ENCODE data around the gene SLCO2A1.
"Not testable (repeated sequence)": the region's sequence is repeated elsewhere in the genome, so short reads cannot be mapped to it uniquely, and the experiment has no call there.

SLCO2A1 gene

GRCh38 chr3:134029734-134030378 is at the start of gene SLCO2A1:
Gene SLCO2A1, minus strand, starts transcription at chr3:134029925. Its CDS starts 123 bp downstream, at chr3:134029802.
- no peak for DNase-seq (ENCODE audit: low read depth in 1 of 2, low spot score in 1 of 2)

- no peak for DNase-seq (ENCODE audit: low read depth in 1 of 2, low spot score in 1 of 2)
Measured at GRCh38 chr3:134079111-134079547, 49.4 kb upstream of the SLCO2A1 start.

GRCh38 chr3:134078169-134078831 is 48.6 kb upstream of the SLCO2A1 start:
- DNase-seq (ENCODE audit: low read depth in 1 of 2, low spot score in 1 of 2): no peak

- DNase-seq (ENCODE audit: low read depth in 1 of 2, low spot score in 1 of 2): no peak
Measured at GRCh38 chr3:134077649-134078161, 48.0 kb upstream of the SLCO2A1 start.

GRCh38 chr3:134076851-134077250 is 47.1 kb upstream of the SLCO2A1 start:
- DNase-seq (ENCODE audit: low read depth in 1 of 2, low spot score in 1 of 2): no peak

- no peak for DNase-seq (ENCODE audit: low read depth in 1 of 2, low spot score in 1 of 2)
Measured at GRCh38 chr3:134075846-134076245, 46.1 kb upstream of the SLCO2A1 start.

- DNase-seq (ENCODE audit: low read depth in 1 of 2, low spot score in 1 of 2): no peak
Measured at GRCh38 chr3:134075568-134075825, 45.8 kb upstream of the SLCO2A1 start.

- no peak for DNase-seq (ENCODE audit: low read depth in 1 of 2, low spot score in 1 of 2)
Measured at GRCh38 chr3:134074790-134075567, 45.3 kb upstream of the SLCO2A1 start.

- DNase-seq (ENCODE audit: low read depth in 1 of 2, low spot score in 1 of 2): no peak
Measured at GRCh38 chr3:134074001-134074789, 44.5 kb upstream of the SLCO2A1 start.

- no peak for DNase-seq (ENCODE audit: low read depth in 1 of 2, low spot score in 1 of 2)
Measured at GRCh38 chr3:134073583-134073945, 43.8 kb upstream of the SLCO2A1 start.

- no peak for DNase-seq (ENCODE audit: low read depth in 1 of 2, low spot score in 1 of 2)
Measured at GRCh38 chr3:134072881-134073582, 43.3 kb upstream of the SLCO2A1 start.

GRCh38 chr3:134070281-134070680 is 40.6 kb upstream of the SLCO2A1 start:
- not testable (repeated sequence) for DNase-seq (ENCODE audit: low read depth in 1 of 2, low spot score in 1 of 2)

- DNase-seq (ENCODE audit: low read depth in 1 of 2, low spot score in 1 of 2): no peak
Measured at GRCh38 chr3:134068429-134068828, 38.7 kb upstream of the SLCO2A1 start.

- DNase-seq (ENCODE audit: low read depth in 1 of 2, low spot score in 1 of 2): no peak
Measured at GRCh38 chr3:134067531-134068161, 37.9 kb upstream of the SLCO2A1 start.

- no peak for DNase-seq (ENCODE audit: low read depth in 1 of 2, low spot score in 1 of 2)
Measured at GRCh38 chr3:134066651-134067530, 37.2 kb upstream of the SLCO2A1 start.

GRCh38 chr3:134066158-134066541 is 36.4 kb upstream of the SLCO2A1 start:
- no peak for DNase-seq (ENCODE audit: low read depth in 1 of 2, low spot score in 1 of 2)

GRCh38 chr3:134065252-134066157 is 35.8 kb upstream of the SLCO2A1 start:
- no peak for DNase-seq (ENCODE audit: low read depth in 1 of 2, low spot score in 1 of 2)

GRCh38 chr3:134064081-134064480 is 34.4 kb upstream of the SLCO2A1 start:
- DNase-seq (ENCODE audit: low read depth in 1 of 2, low spot score in 1 of 2): no peak

Data from activated CD4-positive, alpha-beta T cell treated with anti-CD3 and anti-CD28 coated beads, Interleukin-2, amount 50 U/mL, for 24 hours (primary cell).